ENCODE data around the gene SLC25A22. TPM values are rescaled to one million over a fixed set of nuclear protein-coding genes. Genes with fewer than 3 reads are reported as not detected.

Gene SLC25A22
- polyA plus RNA-seq, 1 of the 3 experiments (the other 2 are of a cell fraction) = 50.9 TPM

- Histone ChIP-seq H3K9ac (peak overlapping the region; percentile 83), H3F3A (replicated peaks; ENCODE audit: insufficient read depth) (peaks cover 11% of the 10 kb centered on the region), H3K4me2 (peak overlapping the region; percentile 98), H3K27me3 (ENCODE audit: insufficient read depth) (no peaks in the 10 kb centered on the region), H3K9me2 (no peaks in the 10 kb centered on the region), H3K4me1 (ENCODE audit: control insufficient read depth in 1 of 2, insufficient read depth in 2 of 2, low read depth in 1 of 2, low read length in 1 of 2) (peaks cover 14 to 26% of the 10 kb centered on the region in 2 experiments; a peak in 3 of 4 replicates), H3K79me2 (ENCODE audit: insufficient read depth) (peaks cover 26% of the 10 kb centered on the region), H3K27ac (ENCODE audit: low read depth in 2 of 2, low read length in 1 of 2) (peak overlapping the region; percentile 72 to 73), H3K9me3 (no peaks in the 10 kb centered on the region), H4K20me1 (ENCODE audit: insufficient read depth) (peaks cover 28% of the 10 kb centered on the region), H3K36me3 (replicated peaks in 1 of 2; ENCODE audit: control insufficient read depth in 1 of 2, insufficient read depth in 2 of 2, low read length in 1 of 2) (peaks cover 0 to 15% of the 10 kb centered on the region in 2 experiments), H3K4me3 (ENCODE audit: low read depth in 2 of 2, low read length in 1 of 2) (peak overlapping the region; percentile 71 to 79), H2AFZ (ENCODE audit: low read depth) (no peak overlapping the region)
- TF ChIP-seq RAD21 (IDR thresholded peaks at IDR 0.05; ENCODE audit: low read length) = no peak
- TF ChIP-seq, protein P1, sequence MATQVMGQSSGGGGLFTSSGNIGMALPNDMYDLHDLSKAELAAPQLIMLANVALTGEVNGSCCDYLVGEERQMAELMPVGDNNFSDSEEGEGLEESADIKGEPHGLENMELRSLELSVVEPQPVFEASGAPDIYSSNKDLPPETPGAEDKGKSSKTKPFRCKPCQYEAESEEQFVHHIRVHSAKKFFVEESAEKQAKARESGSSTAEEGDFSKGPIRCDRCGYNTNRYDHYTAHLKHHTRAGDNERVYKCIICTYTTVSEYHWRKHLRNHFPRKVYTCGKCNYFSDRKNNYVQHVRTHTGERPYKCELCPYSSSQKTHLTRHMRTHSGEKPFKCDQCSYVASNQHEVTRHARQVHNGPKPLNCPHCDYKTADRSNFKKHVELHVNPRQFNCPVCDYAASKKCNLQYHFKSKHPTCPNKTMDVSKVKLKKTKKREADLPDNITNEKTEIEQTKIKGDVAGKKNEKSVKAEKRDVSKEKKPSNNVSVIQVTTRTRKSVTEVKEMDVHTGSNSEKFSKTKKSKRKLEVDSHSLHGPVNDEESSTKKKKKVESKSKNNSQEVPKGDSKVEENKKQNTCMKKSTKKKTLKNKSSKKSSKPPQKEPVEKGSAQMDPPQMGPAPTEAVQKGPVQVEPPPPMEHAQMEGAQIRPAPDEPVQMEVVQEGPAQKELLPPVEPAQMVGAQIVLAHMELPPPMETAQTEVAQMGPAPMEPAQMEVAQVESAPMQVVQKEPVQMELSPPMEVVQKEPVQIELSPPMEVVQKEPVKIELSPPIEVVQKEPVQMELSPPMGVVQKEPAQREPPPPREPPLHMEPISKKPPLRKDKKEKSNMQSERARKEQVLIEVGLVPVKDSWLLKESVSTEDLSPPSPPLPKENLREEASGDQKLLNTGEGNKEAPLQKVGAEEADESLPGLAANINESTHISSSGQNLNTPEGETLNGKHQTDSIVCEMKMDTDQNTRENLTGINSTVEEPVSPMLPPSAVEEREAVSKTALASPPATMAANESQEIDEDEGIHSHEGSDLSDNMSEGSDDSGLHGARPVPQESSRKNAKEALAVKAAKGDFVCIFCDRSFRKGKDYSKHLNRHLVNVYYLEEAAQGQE (IDR thresholded peaks at IDR 0.05; ENCODE audit: low read depth, low read length) = no peak
- TF ChIP-seq MXI1 (IDR thresholded peaks at IDR 0.05; ENCODE audit: low read depth, low read length) = 0 out of 2 replicates have a peak, but pooled peaks have one; percentile 5
- TF ChIP-seq TAF1 (IDR thresholded peaks at IDR 0.05; ENCODE audit: borderline replicate concordance, low read depth, low read length) = no peak
- no peak for TF ChIP-seq FOXJ3 (CRISPR knock-in tag; IDR thresholded peaks at IDR 0.05)
- TF ChIP-seq MEF2A (IDR thresholded peaks at IDR 0.05; ENCODE audit: borderline replicate concordance, low read depth) = no peak
- TF ChIP-seq ZBTB33 (IDR thresholded peaks at IDR 0.05; ENCODE audit: borderline replicate concordance, low read depth) = 0 out of 2 replicates have a peak, but pooled peaks have one; percentile 4
- TF ChIP-seq YY1 (IDR thresholded peaks at IDR 0.05; ENCODE audit: low read depth) = no peak
- peak; percentile 21; the same call in 1 of the 2 replicates for TF ChIP-seq GABPA (IDR thresholded peaks at IDR 0.05; ENCODE audit: low read depth)
- no peak for TF ChIP-seq RFX5 (IDR thresholded peaks at IDR 0.05; ENCODE audit: low read length)
- CTCF ChIA-PET = interaction anchor here (1.1 to 1.7 kb wide), 5 partner anchors 8 to 36 kb away, joined by 3 to 6 read pairs (median 4); partner anchors contain the start of gene CRACR2B
- POLR2A ChIA-PET = interaction anchor here (1.0 to 2.7 kb wide), 11 partner anchors 8 to 39 kb away, joined by 3 to 34 read pairs (median 7); partner anchors contain the start of genes CD151, CEND1, CRACR2B and POLR2L
- 4% methylated on average over 24 of the region's 47 CpGs for WGBS (ENCODE audit: low lambda C conversion rate)
- DNase-seq = peak; percentile 84
Observed at GRCh38 chr11:819943-820649, 22.0 kb upstream of the SLC25A22 start.
